DND-41 (cell line): ENCODE data around the gene TBCD.

Source experiments
- EZH2 ChIP-seq: IDR thresholded peaks from 3 replicates; pipeline ENCODE4 v1.6.1; 2012; ENCODE audit warnings: borderline replicate concordance, low read depth, mild to moderate bottlenecking, moderate library complexity, low read length, inconsistent platforms; ENCODE audit not compliant: severe bottlenecking
- TF ChIP-seq, protein P1 (sequence below): IDR thresholded peaks from 2 replicates; pipeline ENCODE4 v1.5.1; 2012; ENCODE audit warnings: borderline replicate concordance, low read length, moderate library complexity, mild to moderate bottlenecking; ENCODE audit not compliant: poor library complexity, severe bottlenecking; ENCODE audit errors: extremely low read depth

DNA sequence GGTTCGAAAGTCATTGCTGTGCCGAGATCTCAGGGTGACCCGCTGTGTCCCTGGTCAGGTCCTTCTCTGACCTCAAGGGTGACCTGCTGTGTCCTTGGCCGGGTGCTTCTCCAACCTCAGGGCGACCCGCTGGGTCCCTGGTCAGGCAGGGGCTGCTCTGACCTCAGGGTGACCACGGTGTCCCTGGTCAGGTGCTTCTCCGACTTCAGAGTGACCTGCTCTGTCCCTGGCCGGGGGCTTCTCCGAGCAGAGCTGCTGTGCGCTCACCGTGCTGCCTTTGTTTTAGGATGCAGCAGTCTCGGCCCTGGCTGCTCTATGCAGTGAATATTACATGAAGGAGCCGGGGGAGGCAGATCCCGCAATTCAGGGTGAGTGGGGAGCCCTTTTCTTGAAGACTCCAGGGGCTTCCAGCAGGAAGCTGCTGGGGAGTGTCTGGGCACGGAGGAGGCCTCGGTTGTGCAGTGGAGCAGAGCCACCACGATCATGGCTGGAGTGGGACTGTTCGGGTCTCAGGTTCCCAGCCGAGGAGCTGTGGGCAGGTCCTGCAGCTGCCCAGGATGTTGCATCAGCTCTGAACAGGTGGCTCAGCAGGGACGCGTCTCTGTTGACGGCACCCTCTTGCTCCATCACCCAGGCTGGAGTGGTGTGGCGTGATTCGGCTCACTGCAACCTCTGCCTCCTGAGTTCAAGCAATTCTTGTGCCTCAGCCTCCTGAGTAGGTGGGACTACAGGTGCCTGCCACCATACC lies 171.7 kb downstream of the TBCD start:
- TF ChIP-seq, protein P1, sequence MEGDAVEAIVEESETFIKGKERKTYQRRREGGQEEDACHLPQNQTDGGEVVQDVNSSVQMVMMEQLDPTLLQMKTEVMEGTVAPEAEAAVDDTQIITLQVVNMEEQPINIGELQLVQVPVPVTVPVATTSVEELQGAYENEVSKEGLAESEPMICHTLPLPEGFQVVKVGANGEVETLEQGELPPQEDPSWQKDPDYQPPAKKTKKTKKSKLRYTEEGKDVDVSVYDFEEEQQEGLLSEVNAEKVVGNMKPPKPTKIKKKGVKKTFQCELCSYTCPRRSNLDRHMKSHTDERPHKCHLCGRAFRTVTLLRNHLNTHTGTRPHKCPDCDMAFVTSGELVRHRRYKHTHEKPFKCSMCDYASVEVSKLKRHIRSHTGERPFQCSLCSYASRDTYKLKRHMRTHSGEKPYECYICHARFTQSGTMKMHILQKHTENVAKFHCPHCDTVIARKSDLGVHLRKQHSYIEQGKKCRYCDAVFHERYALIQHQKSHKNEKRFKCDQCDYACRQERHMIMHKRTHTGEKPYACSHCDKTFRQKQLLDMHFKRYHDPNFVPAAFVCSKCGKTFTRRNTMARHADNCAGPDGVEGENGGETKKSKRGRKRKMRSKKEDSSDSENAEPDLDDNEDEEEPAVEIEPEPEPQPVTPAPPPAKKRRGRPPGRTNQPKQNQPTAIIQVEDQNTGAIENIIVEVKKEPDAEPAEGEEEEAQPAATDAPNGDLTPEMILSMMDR: no peak
- no peak for TF ChIP-seq EZH2
